Mesendoderm (in vitro differentiated cells): ENCODE data around the gene ING3.
A peak's percentile ranks its signal among the peaks of the same experiment; 100 is the strongest.
"Not testable (repeated sequence)": the region's sequence is repeated elsewhere in the genome, so short reads cannot be mapped to it uniquely, and the experiment has no call there.

Source experiments
- DNase-seq: peaks from one replicate; pipeline ENCODE4 v3.0.0; 2013
- H2AK5ac ChIP-seq: 2 replicates; pipeline ENCODE4 v1.6.1; 2013; ENCODE audit warnings: low read length, inconsistent platforms
- H2BK120ac ChIP-seq: 2 replicates; pipeline ENCODE4 v1.6.1; 2013; ENCODE audit warnings: low read depth, mild to moderate bottlenecking, low read length, moderate library complexity, mixed read lengths
- H2BK15ac ChIP-seq: replicated peaks from 2 replicates; pipeline ENCODE4 v1.6.1; 2013; ENCODE audit warnings: low read depth, mild to moderate bottlenecking, moderate library complexity
- H2BK5ac ChIP-seq: 2 replicates; pipeline ENCODE4 v1.6.1; 2013; ENCODE audit warnings: low read length, inconsistent platforms
- H3K18ac ChIP-seq: 2 replicates; pipeline ENCODE4 v1.6.1; 2013; ENCODE audit warnings: mild to moderate bottlenecking, low read length, mixed read lengths
- H3K23ac ChIP-seq: one replicate; pipeline ENCODE4 v1.6.1; 2013; ENCODE audit warnings: low read length
- H3K27ac ChIP-seq: 2 replicates; pipeline ENCODE4 v1.5.1; 2013; ENCODE audit warnings: low read depth, mild to moderate bottlenecking, inconsistent platforms, low read length, moderate library complexity
- H3K27me3 ChIP-seq: 2 replicates; pipeline ENCODE4 v1.6.1; 2013; ENCODE audit warnings: low read length, control low read depth, mild to moderate bottlenecking, inconsistent platforms; ENCODE audit not compliant: insufficient read depth, poor library complexity
- H3K36me3 ChIP-seq: 2 replicates; pipeline ENCODE4 v1.6.1; 2013; ENCODE audit warnings: low read length, inconsistent platforms; ENCODE audit not compliant: control insufficient read depth, insufficient read depth
- H3K4ac ChIP-seq: one replicate; pipeline ENCODE4 v1.6.1; 2013; ENCODE audit warnings: low read depth, mild to moderate bottlenecking, low read length, moderate library complexity
- H3K4me1 ChIP-seq: 2 replicates; pipeline ENCODE4 v1.6.1; 2013; ENCODE audit warnings: low read depth, low read length, inconsistent platforms; ENCODE audit not compliant: control insufficient read depth
- H3K4me2 ChIP-seq: 2 replicates; pipeline ENCODE4 v1.6.1; 2013; ENCODE audit warnings: low read length
- H3K4me3 ChIP-seq: 2 replicates; pipeline ENCODE4 v1.5.1; 2013; ENCODE audit warnings: mild to moderate bottlenecking, low read length
- H3K56ac ChIP-seq: one replicate; pipeline ENCODE4 v1.6.1; 2013; ENCODE audit warnings: low read length
- H3K79me1 ChIP-seq: 2 replicates; pipeline ENCODE4 v1.6.1; 2013; ENCODE audit warnings: low read length, inconsistent platforms
- H3K79me2 ChIP-seq: 2 replicates; pipeline ENCODE4 v1.6.1; 2013; ENCODE audit warnings: mild to moderate bottlenecking, low read length; ENCODE audit not compliant: control insufficient read depth, insufficient read depth
- H3K9ac ChIP-seq: 2 replicates; pipeline ENCODE4 v1.6.1; 2013; ENCODE audit warnings: low read length, inconsistent platforms
- H4K5ac ChIP-seq: one replicate; pipeline ENCODE4 v1.6.1; 2013; ENCODE audit warnings: low read length
- H4K8ac ChIP-seq: one replicate; pipeline ENCODE4 v1.6.1; 2013; ENCODE audit warnings: low read depth, mild to moderate bottlenecking, control low read depth, low read length, moderate library complexity
- WGBS: extraction: QIAGEN DNeasy Blood & Tissue Kit; methylation state at CpG from one replicate; pipeline ENCODE4 v1.1.7; 2013; ENCODE audit warnings: low lambda C conversion rate, missing lambda C conversion rate; ENCODE audit not compliant: insufficient coverage; ENCODE audit errors: extremely low coverage; 5-methylcytosine and 5-hydroxymethylcytosine counted together

ING3 gene

DNA sequence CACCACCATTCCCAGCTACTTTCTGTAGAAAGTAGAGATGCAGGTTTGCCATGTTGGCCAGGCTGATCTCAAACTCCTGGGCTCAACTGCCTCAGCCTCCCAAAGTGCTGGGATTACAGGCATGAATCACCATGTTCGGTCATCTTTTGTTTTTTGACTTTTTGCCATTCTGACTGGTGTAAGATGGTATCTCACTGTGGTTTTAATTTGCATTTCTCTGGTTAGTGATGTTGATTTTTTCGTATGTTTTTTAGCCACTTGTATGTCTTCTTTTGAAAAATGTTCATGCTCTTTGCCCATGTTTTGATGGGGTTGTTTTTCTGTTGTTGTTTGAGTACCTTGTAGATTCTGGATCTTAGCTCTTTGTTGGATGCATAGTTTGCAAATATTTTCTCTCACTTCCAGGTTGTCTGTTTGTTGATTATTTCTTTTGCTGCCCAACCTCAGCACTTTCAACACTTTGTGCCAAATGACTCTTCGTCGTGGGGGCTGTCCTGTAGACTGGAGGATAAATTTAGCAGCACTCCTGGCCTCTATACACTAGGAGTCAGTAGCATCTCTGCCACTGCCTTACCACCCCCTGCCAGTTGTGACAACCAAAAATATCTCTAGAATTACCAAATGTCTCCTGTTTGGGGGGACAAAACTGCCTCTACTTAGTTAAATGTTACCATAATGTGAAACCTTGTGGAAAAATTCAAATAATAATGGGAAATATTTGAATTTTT is 31.5 kb downstream of the ING3 start:
- Histone ChIP-seq H3K56ac (no peak overlapping the region), H3K79me2 (no peaks in the 10 kb centered on the region), H2AK5ac (no peak overlapping the region), H3K4me2 (no peak overlapping the region), H3K4me3 (no peak overlapping the region), H3K23ac (no peak overlapping the region), H3K4me1 (no peaks in the 10 kb centered on the region), H3K4ac (no peak overlapping the region), H2BK15ac (no peak overlapping the region), H3K27me3 (no peaks in the 10 kb centered on the region), H3K27ac (no peak overlapping the region), H2BK5ac (no peak overlapping the region), H3K18ac (no peak overlapping the region), H4K5ac (no peak overlapping the region), H3K9ac (no peak overlapping the region), H2BK120ac (no peak overlapping the region), H3K36me3 (no peaks in the 10 kb centered on the region), H4K8ac (no peak overlapping the region), H3K79me1 (no peaks in the 10 kb centered on the region)
- no CpG with 5 or more reads among the region's 4 CpGs for WGBS
- peak; percentile 25 for DNase-seq

GRCh38 chr7:120983592-120983991 is 33.0 kb downstream of the ING3 start:
- not testable (repeated sequence) for H3K27ac ChIP-seq, H3K36me3 ChIP-seq, H3K23ac ChIP-seq, H4K5ac ChIP-seq, H3K18ac ChIP-seq, H3K79me1 ChIP-seq, H3K4me3 ChIP-seq, H3K9ac ChIP-seq, H2AK5ac ChIP-seq, H3K4me1 ChIP-seq, H3K79me2 ChIP-seq, H3K4ac ChIP-seq, H2BK5ac ChIP-seq, H3K4me2 ChIP-seq, DNase-seq, H3K56ac ChIP-seq, H3K27me3 ChIP-seq, H2BK120ac ChIP-seq, H2BK15ac ChIP-seq, H4K8ac ChIP-seq
- WGBS = no CpG with 5 or more reads among the region's 8 CpGs

DNA sequence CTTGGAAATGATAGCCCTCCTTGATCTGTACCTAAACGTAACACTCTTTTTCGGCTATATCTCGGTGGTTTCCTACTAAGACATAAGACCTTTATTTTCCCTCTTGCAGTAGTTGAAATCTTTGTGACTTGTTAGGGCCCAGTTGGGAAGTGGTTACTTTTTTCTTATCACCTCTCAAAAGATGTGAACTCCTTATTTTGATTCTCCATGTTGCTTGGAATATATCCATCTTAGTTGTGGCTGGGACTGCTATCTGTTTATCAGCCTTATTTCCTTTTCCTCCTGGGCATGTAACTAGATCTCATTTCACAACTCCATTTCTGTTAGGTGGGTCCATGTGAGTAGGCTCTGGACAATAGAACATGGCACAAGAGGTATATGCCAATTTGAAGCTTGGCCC is 33.8 kb downstream of the ING3 start:
- no peak overlapping the region for H2AK5ac ChIP-seq
- no peaks in the 10 kb centered on the region for H3K79me2 ChIP-seq
- peaks cover 2% of the 10 kb centered on the region for H3K4me1 ChIP-seq
- no peak overlapping the region for H3K9ac ChIP-seq
- no peak overlapping the region for H3K4me2 ChIP-seq
- H2BK15ac ChIP-seq = no peak overlapping the region
- no peak overlapping the region for H3K18ac ChIP-seq
- no CpG with 5 or more reads among the region's 3 CpGs for WGBS
- peaks cover 2% of the 10 kb centered on the region for H3K27me3 ChIP-seq
- H3K4ac ChIP-seq = no peak overlapping the region
- no peak overlapping the region for H4K8ac ChIP-seq
- H3K27ac ChIP-seq = no peak overlapping the region
- no peak overlapping the region for H3K23ac ChIP-seq
- H3K79me1 ChIP-seq = no peaks in the 10 kb centered on the region
- no peak overlapping the region for H2BK5ac ChIP-seq
- no peak overlapping the region for H3K56ac ChIP-seq
- no peak overlapping the region for H3K4me3 ChIP-seq
- no peaks in the 10 kb centered on the region for H3K36me3 ChIP-seq
- no peak for DNase-seq
- H4K5ac ChIP-seq = no peak overlapping the region
- H2BK120ac ChIP-seq = no peak overlapping the region

DNA sequence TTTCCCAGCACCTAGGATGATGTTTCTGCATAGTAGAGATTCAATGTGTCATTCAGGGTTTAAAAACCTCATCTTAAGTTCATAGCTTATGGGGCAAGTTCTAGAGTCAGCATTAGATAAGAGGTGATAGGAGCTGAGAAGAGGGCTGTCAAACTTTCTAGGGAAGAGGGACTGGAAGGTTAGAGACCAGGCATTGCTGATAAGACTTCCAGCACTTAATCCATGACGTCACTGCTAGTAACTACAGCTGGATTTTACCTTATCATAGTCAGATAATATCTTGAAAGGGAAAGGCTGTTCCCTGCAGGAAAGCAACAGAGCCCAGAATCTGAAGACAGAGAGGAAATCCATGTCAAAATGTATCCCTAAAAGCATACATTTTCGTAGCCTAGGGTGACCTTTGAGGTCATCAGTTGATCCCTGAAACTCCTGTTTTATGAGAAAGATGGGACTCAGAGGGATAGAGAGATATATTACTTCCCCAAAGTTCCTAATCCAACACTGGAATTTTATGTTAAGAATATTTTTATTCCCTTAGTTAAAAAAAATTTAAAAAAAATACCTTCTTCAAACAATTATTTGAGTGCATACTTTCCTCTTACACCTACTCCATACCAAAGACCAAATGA is 34.7 kb downstream of the ING3 start:
- WGBS = no CpG with 5 or more reads among the region's 2 CpGs
- Histone ChIP-seq H3K18ac (no peak overlapping the region), H4K8ac (no peak overlapping the region), H3K4me3 (no peak overlapping the region), H2BK120ac (no peak overlapping the region), H3K4me1 (peaks cover 2% of the 10 kb centered on the region), H3K27ac (no peak overlapping the region), H3K9ac (no peak overlapping the region), H3K4me2 (no peak overlapping the region), H3K36me3 (no peaks in the 10 kb centered on the region), H3K79me2 (no peaks in the 10 kb centered on the region), H2BK15ac (no peak overlapping the region), H3K23ac (no peak overlapping the region), H3K27me3 (peaks cover 2% of the 10 kb centered on the region), H3K56ac (no peak overlapping the region), H3K4ac (no peak overlapping the region), H2BK5ac (no peak overlapping the region), H3K79me1 (no peaks in the 10 kb centered on the region), H2AK5ac (no peak overlapping the region), H4K5ac (no peak overlapping the region)
- peak; percentile 85 for DNase-seq

- no peak overlapping the region for H3K27ac ChIP-seq
- no peak overlapping the region for H2BK120ac ChIP-seq
- H3K36me3 ChIP-seq = no peaks in the 10 kb centered on the region
- H3K23ac ChIP-seq = no peak overlapping the region
- no CpG with 5 or more reads among the region's 2 CpGs for WGBS
- no peaks in the 10 kb centered on the region for H3K79me1 ChIP-seq
- H2AK5ac ChIP-seq = no peak overlapping the region
- H4K8ac ChIP-seq = no peak overlapping the region
- H3K79me2 ChIP-seq = no peaks in the 10 kb centered on the region
- peaks cover 2% of the 10 kb centered on the region for H3K27me3 ChIP-seq
- no peak overlapping the region for H4K5ac ChIP-seq
- H2BK15ac ChIP-seq = no peak overlapping the region
- no peak overlapping the region for H3K4me3 ChIP-seq
- no peak overlapping the region for H3K9ac ChIP-seq
- H3K56ac ChIP-seq = no peak overlapping the region
- no peak for DNase-seq
- no peak overlapping the region for H3K4ac ChIP-seq
- no peak overlapping the region for H2BK5ac ChIP-seq
- peaks cover 2% of the 10 kb centered on the region for H3K4me1 ChIP-seq
- H3K4me2 ChIP-seq = no peak overlapping the region
- no peak overlapping the region for H3K18ac ChIP-seq
Observed at GRCh38 chr7:120985839-120986238, 35.3 kb downstream of the ING3 start.
